ENCODE results near the gene ALG9. TPM values are rescaled to one million over a fixed set of nuclear protein-coding genes. Genes with fewer than 3 reads are reported as not detected.
A peak's percentile ranks its signal among the peaks of the same experiment; 100 is the strongest.

The ALG9 gene
- polyA plus RNA-seq, 4 donors = 40.8 to 48.2 (median 45.5) TPM

DNA sequence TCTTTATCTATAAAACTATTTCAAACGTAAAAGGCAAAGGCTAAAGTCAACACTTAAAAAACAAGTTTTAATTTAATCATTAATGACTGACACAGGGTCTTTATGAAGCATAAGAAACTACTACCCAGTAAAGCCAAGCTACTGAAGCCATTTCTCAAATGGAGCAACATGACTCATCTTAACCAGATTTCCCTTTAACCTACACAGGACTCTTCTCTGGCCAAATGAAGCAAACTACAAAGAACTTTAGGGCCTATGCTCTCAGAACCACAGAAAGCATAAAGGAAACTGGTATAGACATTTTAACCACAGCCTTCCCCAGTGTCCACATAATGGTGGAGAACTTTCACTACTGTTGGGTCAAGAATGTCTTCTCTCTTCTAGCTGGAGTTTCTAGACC lies 34.7 kb downstream of the ALG9 start:
- no peak for DNase-seq (ENCODE audit: low read depth in 4 of 4, low spot score in 3 of 4)

DNA sequence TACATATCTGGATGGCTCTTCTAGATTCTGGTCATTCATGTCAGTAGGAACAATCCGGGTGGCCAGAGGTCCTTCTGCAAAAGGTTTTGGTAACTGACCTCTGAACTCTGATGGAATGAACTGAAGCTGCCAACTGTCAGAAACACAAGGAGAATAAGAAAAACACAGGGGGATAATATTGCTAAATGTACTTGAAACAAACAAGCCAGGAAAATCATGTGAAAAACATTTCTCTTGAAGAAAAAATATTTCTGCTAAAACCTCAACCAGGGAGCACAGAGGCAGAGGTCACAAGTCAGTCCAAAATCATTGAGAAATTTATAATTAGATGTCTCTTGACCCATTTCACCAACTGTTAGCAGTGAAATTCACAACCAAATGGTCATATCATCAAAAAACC lies 35.2 kb downstream of the ALG9 start:
- no peak for DNase-seq (ENCODE audit: low read depth in 4 of 4, low spot score in 3 of 4)

- no peak for DNase-seq (ENCODE audit: low read depth in 4 of 4, low spot score in 3 of 4)
Observed at GRCh38 chr11:111835665-111836064, 35.7 kb downstream of the ALG9 start.

- DNase-seq (ENCODE audit: low read depth in 4 of 4, low spot score in 3 of 4) = no peak
Observed at GRCh38 chr11:111834432-111835163, 36.8 kb downstream of the ALG9 start.

- no peak for DNase-seq (ENCODE audit: low read depth in 4 of 4, low spot score in 3 of 4)
Observed at GRCh38 chr11:111833524-111833923, 37.9 kb downstream of the ALG9 start.

- no peak for DNase-seq (ENCODE audit: low read depth in 4 of 4, low spot score in 3 of 4)
Observed at GRCh38 chr11:111829185-111829968, 42.0 kb downstream of the ALG9 start.

DNA sequence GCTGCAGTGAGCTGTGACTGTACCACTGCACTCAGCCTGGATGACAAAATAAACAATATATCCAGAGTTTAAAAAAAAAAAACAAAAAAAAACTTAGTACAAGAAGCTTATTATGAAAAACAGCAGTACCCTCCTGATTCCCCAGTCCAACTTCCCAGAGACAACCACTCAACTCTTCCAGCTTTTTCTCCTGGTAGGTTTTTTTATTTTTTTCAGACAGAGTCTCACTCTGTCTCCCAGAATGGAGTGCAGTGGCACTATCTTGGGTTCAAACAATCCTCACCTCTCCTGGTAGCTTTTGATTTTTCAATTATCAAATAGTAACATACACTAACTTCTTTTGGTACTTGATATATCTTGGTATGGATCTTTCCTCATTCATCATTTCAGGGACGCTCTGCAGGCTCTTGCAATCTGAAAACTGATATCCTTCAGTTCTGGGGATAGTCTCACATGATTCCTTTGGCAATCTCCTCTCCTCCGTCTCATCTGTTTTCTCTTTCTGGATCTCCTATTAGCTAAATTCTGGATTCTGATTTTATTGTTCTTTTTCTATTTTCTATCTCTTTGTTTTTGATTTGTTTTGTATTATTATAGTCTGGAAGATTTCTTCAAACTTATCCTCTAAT lies 44.9 kb downstream of the ALG9 start:
- DNase-seq (ENCODE audit: low read depth in 4 of 4, low spot score in 3 of 4) = no peak

DNA sequence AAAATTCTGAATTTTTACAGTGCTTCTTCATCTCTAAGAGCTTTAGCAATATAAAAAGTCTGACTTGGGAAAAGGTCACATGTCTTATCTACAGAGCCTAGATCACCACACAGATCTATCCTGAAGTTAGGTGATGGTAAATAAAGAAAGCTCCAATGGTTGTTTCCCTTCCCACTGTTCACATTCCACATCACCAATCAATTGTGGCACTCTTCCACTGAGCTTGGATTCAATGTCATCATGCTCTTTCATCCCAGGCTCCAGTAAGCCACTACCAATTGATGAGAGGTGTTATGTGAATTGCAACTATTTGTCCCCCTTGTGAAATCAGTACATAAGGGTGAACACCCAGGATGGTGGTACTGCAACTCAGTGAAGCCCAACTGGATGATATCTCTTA lies 47.8 kb downstream of the ALG9 start:
- DNase-seq (ENCODE audit: low read depth in 4 of 4, low spot score in 3 of 4) = no peak

DNA sequence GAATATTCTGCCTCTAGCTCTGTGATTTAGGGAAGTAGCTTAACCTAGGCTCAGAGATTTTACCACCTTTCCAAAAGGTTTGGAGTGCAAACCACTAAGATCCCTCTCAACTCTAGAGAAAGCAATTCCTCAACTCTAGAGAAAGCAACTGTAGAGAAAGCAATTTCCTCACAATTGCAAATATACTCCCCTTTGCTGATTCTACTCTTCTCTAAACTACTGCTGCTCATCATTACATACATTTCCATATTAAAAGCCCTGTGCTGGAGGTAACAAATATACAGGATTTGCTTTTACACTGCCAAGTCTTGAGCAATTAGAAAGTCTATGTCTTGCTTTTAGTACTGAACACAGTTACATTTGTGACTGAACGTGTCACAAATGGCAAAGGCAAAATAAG lies 48.2 kb downstream of the ALG9 start:
- no peak for DNase-seq (ENCODE audit: low read depth in 4 of 4, low spot score in 3 of 4)

DNA sequence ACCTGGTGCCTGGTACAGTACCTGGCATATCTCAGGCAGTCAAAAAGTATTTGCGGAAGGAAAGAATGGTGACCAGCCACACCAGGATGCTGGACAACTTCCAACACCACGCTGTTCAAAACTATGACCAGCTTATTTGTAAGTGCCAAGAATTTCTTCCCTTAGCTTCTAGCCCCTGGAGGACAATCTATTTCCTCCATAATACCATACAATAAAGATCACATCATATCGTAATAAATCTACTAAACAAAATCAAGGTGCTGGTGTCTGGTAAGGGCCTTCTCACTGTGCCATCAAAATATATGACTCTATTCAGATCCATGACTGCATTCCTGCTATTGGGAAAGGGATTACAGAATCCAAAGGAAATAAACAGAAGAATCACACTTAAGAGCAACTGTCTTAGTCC lies 51.5 kb downstream of the ALG9 start:
- DNase-seq (ENCODE audit: low read depth in 4 of 4, low spot score in 3 of 4) = no peak

DNA sequence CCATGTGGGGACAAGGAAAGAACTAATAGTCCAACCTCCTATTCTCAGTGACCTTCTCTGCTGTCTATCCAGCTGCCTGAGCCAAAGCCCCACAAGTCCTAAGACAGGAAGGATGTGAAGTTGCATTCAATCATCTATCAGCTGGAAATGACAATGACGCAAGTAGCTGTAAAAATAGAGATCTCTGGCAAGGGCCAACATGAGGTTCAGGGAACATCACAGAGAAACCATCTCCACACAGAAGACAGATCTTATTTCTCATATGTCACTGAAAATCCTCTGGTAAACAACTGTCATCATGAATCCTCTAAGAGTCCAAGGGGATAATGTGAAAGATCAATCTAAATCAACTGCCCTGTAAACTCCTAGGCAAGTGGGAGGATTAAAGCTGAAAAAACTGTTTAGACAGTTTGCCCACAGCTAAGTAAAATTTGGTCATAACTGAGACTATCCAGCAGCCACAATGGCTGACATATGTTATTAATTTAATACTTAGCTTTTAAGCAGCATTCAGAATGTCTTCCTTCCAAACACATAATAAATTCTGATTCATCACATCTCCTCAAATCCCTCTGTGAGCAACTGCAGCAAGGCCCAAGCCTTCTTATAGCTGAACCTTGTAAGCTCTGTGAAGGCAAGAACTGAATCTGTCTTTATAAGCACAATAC lies 52.1 kb downstream of the ALG9 start:
- DNase-seq (ENCODE audit: low read depth in 4 of 4, low spot score in 3 of 4) = peak in 3 of 4 donors; percentile 15 to 38 (median 26)

- DNase-seq (ENCODE audit: low read depth in 4 of 4, low spot score in 3 of 4) = no peak
Observed at GRCh38 chr11:111815489-111815888, 55.9 kb downstream of the ALG9 start.

DNA sequence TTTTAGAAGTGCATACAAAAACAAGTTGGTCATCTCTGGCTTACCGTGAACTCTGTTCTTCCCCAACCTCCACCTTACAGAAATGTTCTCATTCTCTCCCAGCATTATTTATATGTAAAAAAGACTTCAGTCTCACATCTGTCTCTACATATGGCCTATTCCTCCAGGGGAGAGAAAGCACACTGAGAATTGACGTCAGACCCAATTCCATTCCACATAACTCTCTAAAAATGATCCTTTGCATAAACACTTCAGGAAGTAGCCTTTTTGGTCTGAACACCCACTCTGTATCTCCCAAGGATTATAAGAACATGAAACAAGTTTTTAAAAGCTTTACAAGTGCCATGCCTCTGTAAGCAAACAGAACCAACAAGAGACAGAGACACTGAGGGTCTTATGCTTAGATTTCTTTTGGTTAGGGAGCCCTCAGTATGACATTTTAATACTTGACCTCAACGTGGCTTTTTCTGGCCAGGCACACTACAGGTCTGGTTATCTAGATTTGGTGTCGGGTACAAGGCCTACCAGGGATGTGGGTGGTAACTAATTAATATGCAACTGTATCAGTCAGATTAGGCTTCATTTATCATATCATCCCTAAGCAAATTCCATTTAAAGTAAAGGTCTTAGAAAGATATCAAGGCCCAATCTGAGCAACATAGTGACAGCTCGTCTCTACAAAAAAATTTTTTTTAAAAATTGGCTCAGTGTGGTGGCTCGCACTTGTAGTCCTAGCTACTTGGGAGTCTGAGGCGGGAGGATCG lies 56.6 kb downstream of the ALG9 start:
- DNase-seq (ENCODE audit: low read depth in 4 of 4, low spot score in 3 of 4) = no peak

DNA sequence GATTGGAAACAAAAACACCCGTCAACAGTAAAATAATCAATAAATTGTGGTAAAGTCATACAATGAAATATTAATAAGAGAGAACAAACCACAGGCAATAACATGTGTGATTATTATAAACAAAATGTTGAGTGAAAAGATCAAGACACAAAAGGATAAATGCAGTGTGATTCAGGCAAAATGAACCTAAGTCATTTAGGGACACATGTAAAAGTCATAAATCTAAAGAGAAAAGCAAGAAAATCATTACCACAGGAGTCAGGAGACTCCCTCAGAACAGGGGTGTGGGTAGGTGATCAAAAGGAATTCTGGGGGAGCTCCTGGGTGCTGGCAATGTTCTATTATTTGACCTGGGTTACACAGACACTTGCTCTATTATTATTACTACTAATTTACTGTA lies 57.3 kb downstream of the ALG9 start:
- no peak for DNase-seq (ENCODE audit: low read depth in 4 of 4, low spot score in 3 of 4)

GRCh38 chr11:111812211-111812610 lies 59.2 kb downstream of the ALG9 start:
- no peak for DNase-seq (ENCODE audit: low read depth in 4 of 4, low spot score in 3 of 4)

- no peak for DNase-seq (ENCODE audit: low read depth in 4 of 4, low spot score in 3 of 4)
Observed at GRCh38 chr11:111811445-111811844, 59.9 kb downstream of the ALG9 start.

GRCh38 chr11:111808834-111809233 lies 62.5 kb downstream of the ALG9 start:
- no peak for DNase-seq (ENCODE audit: low read depth in 4 of 4, low spot score in 3 of 4)

- DNase-seq (ENCODE audit: low read depth in 4 of 4, low spot score in 3 of 4) = no peak
Observed at GRCh38 chr11:111808063-111808588, 63.3 kb downstream of the ALG9 start.

GRCh38 chr11:111807076-111807475 lies 64.3 kb downstream of the ALG9 start:
- no peak for DNase-seq (ENCODE audit: low read depth in 4 of 4, low spot score in 3 of 4)

DNA sequence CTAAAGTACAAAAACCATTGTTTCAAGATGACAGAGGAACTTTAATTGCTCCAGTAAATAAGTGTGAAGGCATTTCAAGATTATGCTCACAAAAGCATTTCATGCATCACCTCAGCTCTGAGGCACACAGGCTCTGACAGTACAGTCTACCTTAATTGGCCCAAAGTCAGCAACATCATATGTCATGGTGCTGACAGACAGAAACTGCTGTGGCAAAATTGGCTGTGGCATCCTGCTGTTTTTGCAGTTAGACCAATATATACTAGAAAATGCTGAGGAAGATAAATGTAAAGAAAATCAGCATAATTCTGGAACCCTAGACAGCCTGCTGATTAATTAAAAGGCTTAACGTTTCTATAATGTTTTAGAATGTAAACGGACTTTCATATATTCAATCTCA lies 70.2 kb downstream of the ALG9 start:
- no peak for DNase-seq (ENCODE audit: low read depth in 4 of 4, low spot score in 3 of 4)

All from left renal pelvis (tissue), 4 donors.